IPS-20b (cell line): ENCODE results near the gene ADA.
"Not testable (repeated sequence)": the region's sequence is repeated elsewhere in the genome, so short reads cannot be mapped to it uniquely, and the experiment has no call there.

ENCODE experiments used
- H3K27ac ChIP-seq: one replicate; pipeline ENCODE4 v1.5.1; 2013; ENCODE audit warnings: low read length
- H3K27me3 ChIP-seq: 2 replicates; pipeline ENCODE4 v1.6.1; 2013; ENCODE audit warnings: mild to moderate bottlenecking, low read length, inconsistent platforms; ENCODE audit not compliant: insufficient read depth
- H3K36me3 ChIP-seq: 2 replicates; pipeline ENCODE4 v1.6.1; 2013; ENCODE audit warnings: low read depth, mild to moderate bottlenecking, inconsistent platforms, low read length, moderate library complexity; ENCODE audit not compliant: insufficient read depth
- H3K4me1 ChIP-seq: 2 replicates; pipeline ENCODE4 v1.6.1; 2013; ENCODE audit warnings: mild to moderate bottlenecking, control low read depth, inconsistent platforms, low read length, moderate library complexity; ENCODE audit not compliant: insufficient read depth
- H3K4me3 ChIP-seq: 2 replicates; pipeline ENCODE4 v1.5.1; 2013; ENCODE audit warnings: mild to moderate bottlenecking, low read length, inconsistent platforms
- H3K9ac ChIP-seq: 2 replicates; pipeline ENCODE4 v1.6.1; 2013; ENCODE audit warnings: low read depth, mild to moderate bottlenecking, inconsistent platforms, low read length, moderate library complexity
- H3K9me3 ChIP-seq: 2 replicates; pipeline ENCODE4 v1.6.1; 2013; ENCODE audit warnings: mild to moderate bottlenecking, low read depth, low read length, inconsistent platforms; ENCODE audit not compliant: insufficient read depth

Gene ADA

GRCh38 chr20:44690781-44691423 lies 39.4 kb upstream of the ADA start:
- no peak overlapping the region for H3K4me3 ChIP-seq
- no peaks in the 10 kb centered on the region for H3K9me3 ChIP-seq
- no peak overlapping the region for H3K9ac ChIP-seq

GRCh38 chr20:44689809-44690208 lies 38.3 kb upstream of the ADA start:
- Histone ChIP-seq H3K36me3 (no peaks in the 10 kb centered on the region), H3K4me3 (no peak overlapping the region), H3K4me1 (peaks cover 6% of the 10 kb centered on the region; the same call in 1 of the 2 replicates), H3K27me3 (no peaks in the 10 kb centered on the region), H3K9me3 (no peaks in the 10 kb centered on the region), H3K27ac (no peak overlapping the region), H3K9ac (no peak overlapping the region)

More at GRCh38 chr20:44690781-44691423, 39.4 kb upstream of the ADA start:
- Histone ChIP-seq H3K27ac (no peak overlapping the region), H3K36me3 (no peaks in the 10 kb centered on the region), H3K4me1 (peaks cover 3% of the 10 kb centered on the region; the same call in 1 of the 2 replicates), H3K27me3 (no peaks in the 10 kb centered on the region)

GRCh38 chr20:44688053-44688625 lies 36.6 kb upstream of the ADA start:
- no peaks in the 10 kb centered on the region for H3K27me3 ChIP-seq
- H3K27ac ChIP-seq = no peak overlapping the region

GRCh38 chr20:44686934-44687333 lies 35.4 kb upstream of the ADA start:
- Histone ChIP-seq H3K27me3 (no peaks in the 10 kb centered on the region), H3K9me3 (no peaks in the 10 kb centered on the region), H3K4me3 (no peak overlapping the region), H3K9ac (no peak overlapping the region), H3K36me3 (no peaks in the 10 kb centered on the region), H3K4me1 (peaks cover 5% of the 10 kb centered on the region), H3K27ac (no peak overlapping the region)

More at GRCh38 chr20:44688053-44688625, 36.6 kb upstream of the ADA start:
- Histone ChIP-seq H3K9me3 (no peaks in the 10 kb centered on the region), H3K9ac (no peak overlapping the region), H3K4me3 (no peak overlapping the region), H3K36me3 (no peaks in the 10 kb centered on the region), H3K4me1 (peaks cover 9% of the 10 kb centered on the region)

GRCh38 chr20:44684047-44684967 lies 32.8 kb upstream of the ADA start:
- no peaks in the 10 kb centered on the region for H3K9me3 ChIP-seq
- no peak overlapping the region for H3K4me3 ChIP-seq
- H3K9ac ChIP-seq = no peak overlapping the region; the same call in 1 of the 2 replicates
- H3K27me3 ChIP-seq = no peaks in the 10 kb centered on the region
- no peak overlapping the region for H3K27ac ChIP-seq
- peaks cover 5% of the 10 kb centered on the region; the same call in 1 of the 2 replicates for H3K4me1 ChIP-seq
- H3K36me3 ChIP-seq = no peaks in the 10 kb centered on the region

GRCh38 chr20:44683263-44684046 lies 32.0 kb upstream of the ADA start:
- Histone ChIP-seq H3K9ac (no peak overlapping the region; the same call in 1 of the 2 replicates), H3K27ac (no peak overlapping the region)

GRCh38 chr20:44681796-44682566 lies 30.5 kb upstream of the ADA start:
- Histone ChIP-seq H3K9me3 (no peaks in the 10 kb centered on the region), H3K4me1 (peaks cover 5% of the 10 kb centered on the region; the same call in 1 of the 2 replicates), H3K27ac (no peak overlapping the region), H3K4me3 (no peak overlapping the region), H3K27me3 (no peaks in the 10 kb centered on the region), H3K36me3 (no peaks in the 10 kb centered on the region), H3K9ac (no peak overlapping the region)

More at GRCh38 chr20:44683263-44684046, 32.0 kb upstream of the ADA start:
- no peaks in the 10 kb centered on the region for H3K9me3 ChIP-seq
- H3K36me3 ChIP-seq = no peaks in the 10 kb centered on the region
- H3K4me1 ChIP-seq = peaks cover 5% of the 10 kb centered on the region; the same call in 1 of the 2 replicates
- H3K27me3 ChIP-seq = no peaks in the 10 kb centered on the region
- no peak overlapping the region for H3K4me3 ChIP-seq

GRCh38 chr20:44678990-44679611 lies 27.6 kb upstream of the ADA start:
- Histone ChIP-seq H3K4me1 (peaks cover 3% of the 10 kb centered on the region; the same call in 1 of the 2 replicates), H3K36me3 (no peaks in the 10 kb centered on the region), H3K9me3 (no peaks in the 10 kb centered on the region), H3K27me3 (no peaks in the 10 kb centered on the region), H3K27ac (no peak overlapping the region), H3K4me3 (no peak overlapping the region), H3K9ac (no peak overlapping the region)

- H3K4me3 ChIP-seq = no peak overlapping the region
- no peaks in the 10 kb centered on the region for H3K27me3 ChIP-seq
- H3K27ac ChIP-seq = no peak overlapping the region
- no peaks in the 10 kb centered on the region for H3K36me3 ChIP-seq
- H3K4me1 ChIP-seq = no peaks in the 10 kb centered on the region
- no peaks in the 10 kb centered on the region for H3K9me3 ChIP-seq
- no peak overlapping the region for H3K9ac ChIP-seq
Observed at GRCh38 chr20:44678242-44678641, 26.7 kb upstream of the ADA start.

- H3K4me3 ChIP-seq, H3K27ac ChIP-seq, H3K36me3 ChIP-seq, H3K9ac ChIP-seq, H3K4me1 ChIP-seq, H3K27me3 ChIP-seq, H3K9me3 ChIP-seq: not testable (repeated sequence)
Observed at GRCh38 chr20:44672318-44672902, 20.9 kb upstream of the ADA start.
